ENCODE measurements around the gene CRIM1.
A peak's percentile ranks its signal among the peaks of the same experiment; 100 is the strongest.

- peak in 3 of 4 donors; percentile 51 to 93 (median 92) for TF ChIP-seq POLR2A (IDR thresholded peaks at IDR 0.05)
- no peak for TF ChIP-seq CTCF (IDR thresholded peaks at IDR 0.05)
- TF ChIP-seq POLR2AphosphoS5 (IDR thresholded peaks at IDR 0.05) = peak in 1 of 2 donors; percentile 92
These were observed at the start of gene CRIM1 for GRCh38 chr2:36355151-36355889.

Data from upper lobe of left lung (tissue), 4 donors.